GM23338 (cell line): Measurements from ENCODE around the gene CSF2RB.

ENCODE experiments used
- CREB1 ChIP-seq: fragments of 250-450 bp; sonication (Bioruptor Pico); IDR thresholded peaks from 2 replicates; pipeline ENCODE4 v1.5.0; 2020; ENCODE audit warnings: low read depth, mild to moderate bottlenecking, moderate library complexity
- ETS1 ChIP-seq: IDR thresholded peaks from 2 replicates; pipeline ENCODE4 v1.6.1; 2016; ENCODE audit warnings: antibody characterized with exemption
- EZH2 ChIP-seq: fragments of 200-600 bp; sonication (generic); IDR thresholded peaks from one replicate; pipeline ENCODE4 v1.8.0; 2017; ENCODE audit warnings: antibody characterized with exemption, mild to moderate bottlenecking, low read depth; ENCODE audit not compliant: unreplicated experiment
- EZH2phosphoT487 ChIP-seq: fragments of 200-600 bp; sonication (generic); IDR thresholded peaks from one replicate; pipeline ENCODE4 v1.8.1; 2018; ENCODE audit warnings: antibody characterized with exemption; ENCODE audit not compliant: unreplicated experiment
- JUNB ChIP-seq: IDR thresholded peaks from one replicate; pipeline ENCODE4 v1.6.1; 2016; ENCODE audit warnings: antibody characterized with exemption; ENCODE audit not compliant: unreplicated experiment
- NANOG ChIP-seq: IDR thresholded peaks from 2 replicates; pipeline ENCODE4 v1.6.1; 2016; ENCODE audit warnings: antibody characterized with exemption, borderline replicate concordance
- POLR2AphosphoS5 ChIP-seq: IDR thresholded peaks from 2 replicates; pipeline ENCODE4 v1.6.1; 2016; ENCODE audit warnings: antibody characterized with exemption, low read depth
- REST ChIP-seq: IDR thresholded peaks from one replicate; pipeline ENCODE4 v1.6.1; 2018; ENCODE audit warnings: antibody characterized with exemption; ENCODE audit not compliant: unreplicated experiment
- STAT1 ChIP-seq: IDR thresholded peaks from one replicate; pipeline ENCODE4 v1.6.1; 2016; ENCODE audit warnings: antibody characterized with exemption; ENCODE audit not compliant: unreplicated experiment
- ZNF331 ChIP-seq: fragments of 250-450 bp; sonication (Bioruptor Pico); IDR thresholded peaks from 2 replicates; pipeline ENCODE4 v1.5.0; 2020; ENCODE audit warnings: low read depth, mild to moderate bottlenecking, moderate library complexity
- TF ChIP-seq, protein P1 (sequence below), 2 experiments: fragments of 200-600 bp in 1 of 2; sonication (generic) in 1 of 2; conservative IDR thresholded peaks; 2 replicates each; pipeline versions ENCODE4 v1.5.1 to v1.6.1; 2016 to 2017; ENCODE audit warnings: antibody characterized with exemption in 2 of 2, low read depth in 2 of 2, mild to moderate bottlenecking in 2 of 2, moderate library complexity in 1 of 2
- TF ChIP-seq, protein P2 (sequence below): fragments of 250-450 bp; sonication (Bioruptor Pico); IDR thresholded peaks from 2 replicates; pipeline ENCODE4 v1.5.0; 2020; ENCODE audit warnings: mild to moderate bottlenecking, moderate library complexity

GRCh38 chr22:36893262-36893661 lies 20.2 kb upstream of the CSF2RB start:
- TF ChIP-seq POLR2AphosphoS5 (no peak), REST (no peak), JUNB (no peak), STAT1 (no peak), EZH2 (no peak), ETS1 (no peak), NANOG (no peak), EZH2phosphoT487 (no peak), CREB1 (no peak), ZNF331 (CRISPR knock-in tag) (no peak)
- TF ChIP-seq, protein P1, sequence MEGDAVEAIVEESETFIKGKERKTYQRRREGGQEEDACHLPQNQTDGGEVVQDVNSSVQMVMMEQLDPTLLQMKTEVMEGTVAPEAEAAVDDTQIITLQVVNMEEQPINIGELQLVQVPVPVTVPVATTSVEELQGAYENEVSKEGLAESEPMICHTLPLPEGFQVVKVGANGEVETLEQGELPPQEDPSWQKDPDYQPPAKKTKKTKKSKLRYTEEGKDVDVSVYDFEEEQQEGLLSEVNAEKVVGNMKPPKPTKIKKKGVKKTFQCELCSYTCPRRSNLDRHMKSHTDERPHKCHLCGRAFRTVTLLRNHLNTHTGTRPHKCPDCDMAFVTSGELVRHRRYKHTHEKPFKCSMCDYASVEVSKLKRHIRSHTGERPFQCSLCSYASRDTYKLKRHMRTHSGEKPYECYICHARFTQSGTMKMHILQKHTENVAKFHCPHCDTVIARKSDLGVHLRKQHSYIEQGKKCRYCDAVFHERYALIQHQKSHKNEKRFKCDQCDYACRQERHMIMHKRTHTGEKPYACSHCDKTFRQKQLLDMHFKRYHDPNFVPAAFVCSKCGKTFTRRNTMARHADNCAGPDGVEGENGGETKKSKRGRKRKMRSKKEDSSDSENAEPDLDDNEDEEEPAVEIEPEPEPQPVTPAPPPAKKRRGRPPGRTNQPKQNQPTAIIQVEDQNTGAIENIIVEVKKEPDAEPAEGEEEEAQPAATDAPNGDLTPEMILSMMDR (conservative IDR thresholded peaks at IDR 0.05; ENCODE audit: low read depth in 2 of 2) = no peak
- TF ChIP-seq, protein P2, sequence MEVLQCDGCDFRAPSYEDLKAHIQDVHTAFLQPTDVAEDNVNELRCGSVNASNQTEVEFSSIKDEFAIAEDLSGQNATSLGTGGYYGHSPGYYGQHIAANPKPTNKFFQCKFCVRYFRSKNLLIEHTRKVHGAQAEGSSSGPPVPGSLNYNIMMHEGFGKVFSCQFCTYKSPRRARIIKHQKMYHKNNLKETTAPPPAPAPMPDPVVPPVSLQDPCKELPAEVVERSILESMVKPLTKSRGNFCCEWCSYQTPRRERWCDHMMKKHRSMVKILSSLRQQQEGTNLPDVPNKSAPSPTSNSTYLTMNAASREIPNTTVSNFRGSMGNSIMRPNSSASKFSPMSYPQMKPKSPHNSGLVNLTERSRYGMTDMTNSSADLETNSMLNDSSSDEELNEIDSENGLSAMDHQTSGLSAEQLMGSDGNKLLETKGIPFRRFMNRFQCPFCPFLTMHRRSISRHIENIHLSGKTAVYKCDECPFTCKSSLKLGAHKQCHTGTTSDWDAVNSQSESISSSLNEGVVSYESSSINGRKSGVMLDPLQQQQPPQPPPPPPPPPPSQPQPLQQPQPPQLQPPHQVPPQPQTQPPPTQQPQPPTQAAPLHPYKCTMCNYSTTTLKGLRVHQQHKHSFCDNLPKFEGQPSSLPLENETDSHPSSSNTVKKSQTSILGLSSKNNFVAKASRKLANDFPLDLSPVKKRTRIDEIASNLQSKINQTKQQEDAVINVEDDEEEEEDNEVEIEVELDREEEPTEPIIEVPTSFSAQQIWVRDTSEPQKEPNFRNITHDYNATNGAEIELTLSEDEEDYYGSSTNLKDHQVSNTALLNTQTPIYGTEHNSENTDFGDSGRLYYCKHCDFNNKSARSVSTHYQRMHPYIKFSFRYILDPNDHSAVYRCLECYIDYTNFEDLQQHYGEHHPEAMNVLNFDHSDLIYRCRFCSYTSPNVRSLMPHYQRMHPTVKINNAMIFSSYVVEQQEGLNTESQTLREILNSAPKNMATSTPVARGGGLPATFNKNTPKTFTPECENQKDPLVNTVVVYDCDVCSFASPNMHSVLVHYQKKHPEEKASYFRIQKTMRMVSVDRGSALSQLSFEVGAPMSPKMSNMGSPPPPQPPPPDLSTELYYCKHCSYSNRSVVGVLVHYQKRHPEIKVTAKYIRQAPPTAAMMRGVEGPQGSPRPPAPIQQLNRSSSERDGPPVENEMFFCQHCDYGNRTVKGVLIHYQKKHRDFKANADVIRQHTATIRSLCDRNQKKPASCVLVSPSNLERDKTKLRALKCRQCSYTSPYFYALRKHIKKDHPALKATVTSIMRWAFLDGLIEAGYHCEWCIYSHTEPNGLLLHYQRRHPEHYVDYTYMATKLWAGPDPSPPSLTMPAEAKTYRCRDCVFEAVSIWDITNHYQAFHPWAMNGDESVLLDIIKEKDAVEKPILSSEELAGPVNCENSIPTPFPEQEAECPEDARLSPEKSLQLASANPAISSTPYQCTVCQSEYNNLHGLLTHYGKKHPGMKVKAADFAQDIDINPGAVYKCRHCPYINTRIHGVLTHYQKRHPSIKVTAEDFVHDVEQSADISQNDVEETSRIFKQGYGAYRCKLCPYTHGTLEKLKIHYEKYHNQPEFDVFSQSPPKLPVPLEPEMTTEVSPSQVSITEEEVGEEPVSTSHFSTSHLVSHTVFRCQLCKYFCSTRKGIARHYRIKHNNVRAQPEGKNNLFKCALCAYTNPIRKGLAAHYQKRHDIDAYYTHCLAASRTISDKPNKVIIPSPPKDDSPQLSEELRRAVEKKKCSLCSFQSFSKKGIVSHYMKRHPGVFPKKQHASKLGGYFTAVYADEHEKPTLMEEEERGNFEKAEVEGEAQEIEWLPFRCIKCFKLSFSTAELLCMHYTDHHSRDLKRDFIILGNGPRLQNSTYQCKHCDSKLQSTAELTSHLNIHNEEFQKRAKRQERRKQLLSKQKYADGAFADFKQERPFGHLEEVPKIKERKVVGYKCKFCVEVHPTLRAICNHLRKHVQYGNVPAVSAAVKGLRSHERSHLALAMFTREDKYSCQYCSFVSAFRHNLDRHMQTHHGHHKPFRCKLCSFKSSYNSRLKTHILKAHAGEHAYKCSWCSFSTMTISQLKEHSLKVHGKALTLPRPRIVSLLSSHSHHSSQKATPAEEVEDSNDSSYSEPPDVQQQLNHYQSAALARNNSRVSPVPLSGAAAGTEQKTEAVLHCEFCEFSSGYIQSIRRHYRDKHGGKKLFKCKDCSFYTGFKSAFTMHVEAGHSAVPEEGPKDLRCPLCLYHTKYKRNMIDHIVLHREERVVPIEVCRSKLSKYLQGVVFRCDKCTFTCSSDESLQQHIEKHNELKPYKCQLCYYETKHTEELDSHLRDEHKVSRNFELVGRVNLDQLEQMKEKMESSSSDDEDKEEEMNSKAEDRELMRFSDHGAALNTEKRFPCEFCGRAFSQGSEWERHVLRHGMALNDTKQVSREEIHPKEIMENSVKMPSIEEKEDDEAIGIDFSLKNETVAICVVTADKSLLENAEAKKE = no peak
